B cell (primary cell): Measurements from ENCODE around the gene HDAC5. TPM values are rescaled to one million over a fixed set of nuclear protein-coding genes. Genes with fewer than 3 reads are reported as not detected.

Source experiments
- ATAC-seq: fragments of 200-7000 bp; cut with Tn5 transposase; one replicate; pipeline ENCODE4 v1.10.0; 2021; ENCODE audit warnings: low read depth, mild to moderate bottlenecking, moderate number of reproducible peaks, moderate library complexity
- CTCF ChIA-PET: fragments of 350-600 bp; sonication (Branson Sonifier 250); formaldehyde crosslinking; loops from one replicate; lab custom pipeline; 2021; ENCODE audit warnings: antibody characterized with exemption, inconsistent platforms; lab: Charles Lee
- POLR2A ChIA-PET: fragments of 350-600 bp; sonication (Branson Sonifier 250); formaldehyde crosslinking; loops from one replicate; lab custom pipeline; 2021; ENCODE audit warnings: antibody characterized with exemption; lab: Charles Lee
- DNase-seq: peaks from one replicate; pipeline ENCODE4 v3.0.0; 2013
- H2AFZ ChIP-seq: 2 replicates; pipeline ENCODE4 v1.6.1; 2012; ENCODE audit warnings: mild to moderate bottlenecking, low read depth, low read length; ENCODE audit not compliant: insufficient read depth, poor library complexity, severe bottlenecking
- H3K27ac ChIP-seq, 2 donors: 1 replicate in 1 of 2; 2 replicates in 1 of 2; pipeline ENCODE4 v1.5.1; 2012 to 2013; ENCODE audit warnings: low read length in 2 of 2, mild to moderate bottlenecking in 2 of 2, moderate library complexity in 1 of 2
- H3K27me3 ChIP-seq, 4 experiments: fragments of 200-600 bp in 1 of 4; sonication (generic) in 1 of 4; replicated peaks in 1 of 4; 1 replicate in 2 of 4; 2 replicates in 2 of 4; pipeline versions ENCODE4 v1.6.1 to v1.7.0; 2013 to 2016; ENCODE audit warnings: low read length in 3 of 4, mild to moderate bottlenecking in 2 of 4, mixed read lengths in 1 of 4, moderate library complexity in 1 of 4; ENCODE audit not compliant: insufficient read depth in 4 of 4, control insufficient read depth in 3 of 4; ENCODE audit errors: control extremely low read depth in 1 of 4
- H3K36me3 ChIP-seq, 2 experiments: replicated peaks in 1 of 2; 1 replicate in 1 of 2; 2 replicates in 1 of 2; pipeline versions ENCODE4 v1.6.1 to v1.7.1; 2013; ENCODE audit warnings: low read length in 1 of 2; ENCODE audit not compliant: insufficient read depth in 2 of 2, control insufficient read depth in 1 of 2; ENCODE audit errors: control extremely low read depth in 1 of 2, extremely low read depth in 1 of 2
- H3K4me1 ChIP-seq, 2 donors: fragments of 200-600 bp in 1 of 2; sonication (generic) in 1 of 2; 1 replicate in 1 of 2; 2 replicates in 1 of 2; pipeline versions ENCODE4 v1.5.1 to v1.6.1; 2013 to 2017; ENCODE audit warnings: low read length in 2 of 2; ENCODE audit not compliant: control insufficient read depth in 2 of 2, insufficient read depth in 2 of 2
- H3K4me2 ChIP-seq: replicated peaks from 2 replicates; pipeline ENCODE3; 2012; ENCODE audit warnings: mild to moderate bottlenecking, low read depth, low read length; ENCODE audit not compliant: poor library complexity, severe bottlenecking
- H3K4me3 ChIP-seq, 5 experiments: fragments of 200-600 bp in 1 of 5; sonication (generic) in 1 of 5; 1 replicate in 3 of 5; 2 replicates in 2 of 5; pipeline versions ENCODE4 v1.5.1 to v1.7.0; 2011 to 2016; ENCODE audit warnings: low read length in 4 of 5, mild to moderate bottlenecking in 4 of 5, low read depth in 2 of 5, control low read depth in 1 of 5, moderate library complexity in 1 of 5; ENCODE audit not compliant: insufficient read depth in 1 of 5; ENCODE audit errors: control extremely low read depth in 1 of 5, extremely low read depth in 1 of 5
- H3K79me2 ChIP-seq: fragments of 200-600 bp; sonication (generic); one replicate; pipeline ENCODE4 v1.6.0; 2016; ENCODE audit warnings: low read length; ENCODE audit not compliant: control insufficient read depth, insufficient read depth
- H3K9ac ChIP-seq: fragments of 200-600 bp; sonication (generic); 2 replicates; pipeline ENCODE4 v1.6.1; 2017; ENCODE audit warnings: mild to moderate bottlenecking, low read length, moderate library complexity
- H3K9me3 ChIP-seq, 3 donors: one replicate each; pipeline versions ENCODE4 v1.6.1 to v1.7.1; 2013; ENCODE audit warnings: low read length in 2 of 3; ENCODE audit not compliant: control insufficient read depth in 2 of 3, insufficient read depth in 1 of 3; ENCODE audit errors: control extremely low read depth in 1 of 3
- H4K20me1 ChIP-seq: 2 replicates; pipeline ENCODE4 v1.6.0; 2012; ENCODE audit warnings: mild to moderate bottlenecking, low read length; ENCODE audit not compliant: insufficient read depth, control insufficient read depth, poor library complexity, severe bottlenecking
- H3K27ac Mint-ChIP-seq: one replicate; pipeline ENCODE4 v1.8.0; 2021; ENCODE audit warnings: mixed read lengths
- H3K27me3 Mint-ChIP-seq: one replicate; pipeline ENCODE4 v1.8.0; 2021; ENCODE audit warnings: mixed read lengths
- H3K4me1 Mint-ChIP-seq: one replicate; pipeline ENCODE4 v1.8.0; 2021; ENCODE audit warnings: mixed read lengths
- H3K4me3 Mint-ChIP-seq: one replicate; pipeline ENCODE4 v1.8.0; 2021; ENCODE audit warnings: mixed read lengths
- H3K9me3 Mint-ChIP-seq: one replicate; pipeline ENCODE4 v1.8.0; 2022; ENCODE audit warnings: mixed read lengths; ENCODE audit not compliant: insufficient read depth
- EZH2 ChIP-seq: IDR thresholded peaks from 2 replicates; pipeline ENCODE4 v1.6.1; 2012; ENCODE audit warnings: borderline replicate concordance, low read depth, mild to moderate bottlenecking, moderate library complexity, low read length; ENCODE audit not compliant: insufficient read depth, poor library complexity, severe bottlenecking
- WGBS: methylation state at CpG from one replicate; pipeline ENCODE4 v1.1.5; 2013; ENCODE audit warnings: missing lambda C conversion rate; ENCODE audit not compliant: insufficient coverage; 5-methylcytosine and 5-hydroxymethylcytosine counted together
- intact Hi-C: fragments of 100-400 bp; cut with micrococcal nuclease; formaldehyde crosslinking; loops from one replicate; pipeline ENCODE4 v1.10.0; 2022
- polyA plus RNA-seq: library from polyadenylated mRNA; depleted of rRNA; stranded (reverse); fragments of >200 nt; gene quantifications from 2 replicates; pipeline ENCODE4 v1.2.3, GENCODE V29; 2012
- total RNA-seq, 2 donors: library from RNA; stranded (reverse); fragments of 120-200 nt in 1 of 2; gene quantifications; 1 replicate in 1 of 2; 2 replicates in 1 of 2; pipeline versions ENCODE4 v1.2.3 to v1.2.4, GENCODE V29; 2013 to 2022
- TF ChIP-seq, protein P1 (sequence below): fragments of 200-600 bp; IDR thresholded peaks from one replicate; pipeline ENCODE4 v1.8.0; 2022; ENCODE audit warnings: antibody characterized with exemption, mild to moderate bottlenecking

The HDAC5 gene
- total and polyA plus RNA-seq, 2 donors (not counting 1 experiment from before 2014, with no cell fraction given): 99.8 to 104 TPM

DNA sequence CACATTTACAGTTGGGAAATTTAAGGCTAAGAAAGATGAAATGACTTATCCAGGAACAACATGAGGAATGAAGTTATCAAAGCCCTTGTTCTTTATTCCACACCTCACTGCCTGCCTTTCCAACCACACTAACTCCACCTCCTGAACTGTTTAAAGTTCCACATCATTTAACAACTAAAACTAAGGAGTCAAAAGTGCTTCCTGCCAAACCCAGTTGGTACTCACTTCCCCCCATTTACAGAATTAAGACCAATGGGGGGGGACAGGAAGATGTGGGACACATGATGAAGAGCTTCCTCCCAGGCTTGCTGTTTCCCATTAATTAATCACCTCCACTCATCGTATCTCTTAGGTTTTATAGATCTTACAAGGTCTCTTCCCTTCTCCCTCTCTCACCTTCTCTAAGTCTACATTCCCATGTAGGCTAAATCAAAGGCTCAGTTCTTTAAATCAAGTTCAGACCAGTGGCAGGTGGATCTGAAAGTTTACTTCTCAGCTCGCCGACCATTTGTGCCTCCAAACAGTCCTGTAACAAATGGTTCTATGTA is 89.5 kb downstream of the HDAC5 start:
- no peak overlapping the region for H3K4me3 Mint-ChIP-seq

DNA sequence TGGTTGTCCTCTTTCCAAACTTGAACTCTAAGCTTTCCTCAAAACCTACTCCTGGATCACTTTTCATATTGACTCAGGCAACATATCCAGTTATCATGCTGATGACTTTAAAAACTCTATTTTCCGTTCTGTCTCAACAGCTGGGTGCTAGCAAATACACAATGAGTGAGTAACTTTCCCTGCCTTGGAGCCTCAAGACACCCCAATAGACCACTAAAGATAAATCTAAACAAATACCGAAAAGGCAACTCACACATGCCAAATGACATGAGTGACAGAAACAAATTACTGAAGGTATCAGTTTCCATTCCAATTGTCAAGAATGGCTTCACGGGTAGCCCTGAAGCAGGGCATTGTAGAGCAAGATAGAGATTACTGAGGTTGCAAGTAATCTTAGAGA is 93.0 kb downstream of the HDAC5 start:
- 100% methylated on average over 1 of the region's 3 CpGs for WGBS
- Histone ChIP-seq H3K4me1 (peaks cover 6% of the 10 kb centered on the region in 2 donors), H4K20me1 (no peaks in the 10 kb centered on the region), H3K27me3 (no peaks in the 10 kb centered on the region), H3K9me3 (no peaks in the 10 kb centered on the region), H3K4me2 (no peak overlapping the region), H3K79me2 (no peaks in the 10 kb centered on the region), H3K9ac (no peak overlapping the region), H3K4me3 (no peak overlapping the region), H2AFZ (no peak overlapping the region), H3K27ac (no peak overlapping the region), H3K36me3 (peaks cover 0 to 17% of the 10 kb centered on the region in 2 experiments)
- Mint-ChIP-seq H3K27ac (no peak overlapping the region), H3K4me3 (no peak overlapping the region), H3K4me1 (peaks cover 9% of the 10 kb centered on the region), H3K27me3 (no peaks in the 10 kb centered on the region), H3K9me3 (no peaks in the 10 kb centered on the region)
- ChIA-PET CTCF (interaction anchor here (1.0 to 2.4 kb wide), 2 partner anchors 11 to 12 kb away, joined by 3 to 8 read pairs; no protein-coding TSS in a partner anchor), POLR2A (no interaction called here)
- ATAC-seq (no peak), DNase-seq (no peak)
- no peak for TF ChIP-seq EZH2
- TF ChIP-seq, protein P1, sequence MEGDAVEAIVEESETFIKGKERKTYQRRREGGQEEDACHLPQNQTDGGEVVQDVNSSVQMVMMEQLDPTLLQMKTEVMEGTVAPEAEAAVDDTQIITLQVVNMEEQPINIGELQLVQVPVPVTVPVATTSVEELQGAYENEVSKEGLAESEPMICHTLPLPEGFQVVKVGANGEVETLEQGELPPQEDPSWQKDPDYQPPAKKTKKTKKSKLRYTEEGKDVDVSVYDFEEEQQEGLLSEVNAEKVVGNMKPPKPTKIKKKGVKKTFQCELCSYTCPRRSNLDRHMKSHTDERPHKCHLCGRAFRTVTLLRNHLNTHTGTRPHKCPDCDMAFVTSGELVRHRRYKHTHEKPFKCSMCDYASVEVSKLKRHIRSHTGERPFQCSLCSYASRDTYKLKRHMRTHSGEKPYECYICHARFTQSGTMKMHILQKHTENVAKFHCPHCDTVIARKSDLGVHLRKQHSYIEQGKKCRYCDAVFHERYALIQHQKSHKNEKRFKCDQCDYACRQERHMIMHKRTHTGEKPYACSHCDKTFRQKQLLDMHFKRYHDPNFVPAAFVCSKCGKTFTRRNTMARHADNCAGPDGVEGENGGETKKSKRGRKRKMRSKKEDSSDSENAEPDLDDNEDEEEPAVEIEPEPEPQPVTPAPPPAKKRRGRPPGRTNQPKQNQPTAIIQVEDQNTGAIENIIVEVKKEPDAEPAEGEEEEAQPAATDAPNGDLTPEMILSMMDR: no peak
- intact Hi-C loops: no loop called here

More for the DNA sequence above, 89.5 kb downstream of the HDAC5 start:
- Mint-ChIP-seq H3K27ac (no peak overlapping the region), H3K4me1 (peaks cover 9% of the 10 kb centered on the region), H3K27me3 (no peaks in the 10 kb centered on the region), H3K9me3 (no peaks in the 10 kb centered on the region)
- ChIA-PET POLR2A (interaction anchor here (0.5 kb wide), 1 partner anchor 39 kb away, joined by 4 read pairs; no protein-coding TSS in a partner anchor), CTCF (interaction anchor here (1.2 to 1.9 kb wide), 2 partner anchors 9 to 90 kb away, joined by 3 to 7 read pairs; no protein-coding TSS in a partner anchor)
- Histone ChIP-seq H3K4me1 (peaks cover 6% of the 10 kb centered on the region in 2 donors), H3K4me3 (no peak overlapping the region), H3K36me3 (peaks cover 3 to 43% of the 10 kb centered on the region in 2 experiments), H2AFZ (no peak overlapping the region), H4K20me1 (no peaks in the 10 kb centered on the region), H3K79me2 (peaks cover 3% of the 10 kb centered on the region), H3K27me3 (no peaks in the 10 kb centered on the region), H3K27ac (no peak overlapping the region), H3K9me3 (no peaks in the 10 kb centered on the region), H3K9ac (no peak overlapping the region), H3K4me2 (no peak overlapping the region)
- intact Hi-C loops: no loop called here
- ATAC-seq (no peak), DNase-seq (no peak)
- no peak for TF ChIP-seq EZH2
- TF ChIP-seq, protein P1: no peak
- 100% methylated on average over 1 of the region's 3 CpGs for WGBS
